G401 (cell line): ENCODE measurements around the gene TMIGD1. TPM values are rescaled to one million over a fixed set of nuclear protein-coding genes. Genes with fewer than 3 reads are reported as not detected.
A peak's percentile ranks its signal among the peaks of the same experiment; 100 is the strongest.

ENCODE experiments used
- DNase-seq: peaks from one replicate; pipeline ENCODE4 v3.0.0-alpha.2; 2015; ENCODE audit warnings: low spot score
- in situ Hi-C: cut with HindIII; loops from 2 replicates; pipeline ENCODE4 v1.10.0; 2016; ENCODE audit warnings: low sequenced_read_pairs, mixed read lengths
- total RNA-seq: library from RNA; depleted of rRNA; stranded (reverse); fragments of >200 nt; shearing (Covaris generic); gene quantifications from 2 replicates; pipeline ENCODE4 v1.2.3, GENCODE V29; 2014

Gene TMIGD1
- total RNA-seq, 1 experiment from 2014 or later: not detected

DNA sequence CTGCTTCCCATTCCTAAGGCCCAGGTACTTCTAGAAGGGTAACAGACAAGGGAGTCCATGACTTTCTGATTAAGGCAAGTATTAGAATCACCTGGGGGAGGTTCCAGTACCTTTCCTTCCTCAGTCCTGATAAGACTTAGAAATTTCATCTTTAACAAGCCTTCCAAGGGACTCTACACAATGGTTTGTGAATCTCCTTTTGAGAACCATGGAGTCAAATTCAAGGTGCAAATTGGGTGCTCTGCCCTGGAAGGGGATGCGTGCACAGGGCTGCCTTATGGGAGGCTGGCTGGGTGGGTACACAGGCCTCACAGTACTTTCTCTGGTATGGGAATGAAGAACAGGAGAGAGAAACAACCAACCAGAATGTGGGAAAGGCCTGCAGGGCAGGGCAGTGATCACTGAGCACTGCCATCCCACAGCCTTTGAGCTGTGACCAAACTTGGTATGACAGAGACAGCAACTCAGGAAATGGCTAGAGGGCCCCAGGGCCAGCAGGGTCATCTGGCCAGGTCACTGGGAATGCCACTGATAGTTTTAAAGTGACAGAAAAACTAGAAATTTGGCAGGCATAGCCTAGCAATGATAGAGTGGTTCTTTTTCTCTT lies 3.6 kb upstream of the TMIGD1 start:
- no peak for DNase-seq
- in situ Hi-C loops: no loop called here

DNA sequence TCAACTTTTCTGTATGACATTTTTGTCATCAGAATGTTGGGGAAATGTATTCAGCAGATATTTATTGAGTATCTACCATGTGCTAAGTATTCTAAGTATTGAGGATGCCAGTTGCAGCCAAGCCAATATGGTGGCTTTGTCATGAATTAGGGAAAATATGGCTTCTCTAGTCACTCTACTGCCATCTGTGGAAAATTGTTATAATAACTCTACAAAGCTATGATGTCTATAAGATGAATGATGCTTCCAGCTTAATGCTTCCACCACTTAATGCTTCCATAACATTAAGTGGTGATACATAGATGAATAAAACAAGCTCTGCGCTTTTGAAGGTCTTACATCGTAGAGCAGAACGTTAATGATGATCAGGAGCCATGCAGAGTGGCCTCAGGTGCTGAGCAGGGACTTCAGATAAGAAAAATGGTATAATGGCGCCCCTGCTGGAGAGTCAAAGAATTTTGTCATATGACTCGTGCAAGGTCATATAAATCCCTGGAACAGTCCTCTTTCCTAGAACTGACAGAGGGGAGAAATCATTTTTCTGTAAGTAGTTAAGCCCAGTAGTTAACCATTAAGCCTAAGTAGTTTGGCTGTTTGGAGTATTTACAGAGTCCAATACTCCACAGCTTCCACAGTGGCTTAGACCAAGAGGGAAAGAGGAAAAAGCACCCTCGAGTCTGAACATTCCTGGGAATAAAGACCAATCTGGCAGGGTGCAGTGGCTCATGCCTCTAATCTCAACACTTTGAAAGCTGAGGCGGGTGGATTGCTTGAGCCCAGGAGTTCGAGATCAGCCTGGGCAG lies 2.7 kb upstream of the TMIGD1 start:
- in situ Hi-C loops: no loop called here
- peak; percentile 17 for DNase-seq

DNA sequence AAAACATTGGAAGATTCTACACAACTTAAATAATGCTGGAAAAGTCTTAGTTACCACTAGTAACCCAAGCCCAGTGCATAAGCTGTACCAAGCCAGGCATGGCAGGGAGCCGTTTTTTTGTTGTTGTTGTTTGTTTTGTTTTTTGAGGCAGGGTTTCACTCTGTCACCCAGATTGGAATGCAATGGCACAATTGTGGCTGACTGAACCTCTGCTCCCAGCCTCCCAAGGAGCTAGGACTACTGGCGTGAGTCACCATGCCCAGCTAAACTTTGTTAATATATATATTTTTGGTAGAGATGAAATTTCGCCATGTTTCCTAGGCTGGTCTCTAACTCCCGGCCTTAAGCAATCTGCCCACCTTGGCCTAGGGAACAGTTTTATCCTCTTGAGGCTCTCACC lies 564 bp upstream of the TMIGD1 start:
- no peak for DNase-seq
- in situ Hi-C loops: no loop called here

DNA sequence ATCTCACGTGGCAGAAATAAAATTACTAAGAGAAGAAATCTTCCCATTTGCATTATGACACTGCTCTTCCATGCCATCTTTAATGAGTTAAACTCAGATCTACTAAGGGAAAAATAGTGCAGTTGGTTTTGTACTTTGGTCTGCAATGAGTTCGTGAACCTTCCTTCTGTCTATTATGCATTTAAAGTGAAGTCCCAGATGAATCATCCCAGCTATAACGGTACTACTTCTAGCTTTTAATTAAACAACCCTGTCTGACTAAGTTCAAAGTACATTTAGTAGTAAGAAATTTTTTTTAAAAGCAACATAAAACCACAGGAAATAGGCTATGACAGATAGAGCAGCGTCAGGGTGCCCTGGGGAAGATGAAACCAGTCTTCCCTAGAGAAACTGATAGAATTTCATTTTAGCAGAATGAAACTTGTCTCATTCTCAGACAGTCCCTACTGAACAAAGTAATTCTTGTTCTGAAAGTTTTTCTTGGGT lies 1.8 kb downstream of the TMIGD1 start:
- in situ Hi-C loops: no loop called here
- DNase-seq: no peak

DNA sequence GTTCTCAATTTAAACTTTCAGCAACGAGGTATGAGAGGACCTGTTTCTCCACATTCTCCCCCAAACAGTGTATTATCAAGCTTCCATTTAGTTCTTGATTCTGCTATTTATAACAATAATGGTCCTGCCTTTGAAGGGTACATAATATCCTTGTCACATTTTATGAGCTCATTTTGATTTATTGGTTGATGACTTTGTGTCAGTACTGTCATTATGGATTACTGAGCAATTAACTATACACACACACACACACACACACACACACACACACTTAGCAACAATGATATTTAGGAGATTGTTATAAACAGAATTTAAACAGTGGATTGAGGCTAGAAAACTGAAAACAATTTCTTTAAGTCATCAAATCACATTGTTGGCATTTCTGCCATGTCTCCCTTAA lies 7.0 kb downstream of the TMIGD1 start:
- in situ Hi-C loops: no loop called here
- DNase-seq: no peak

DNA sequence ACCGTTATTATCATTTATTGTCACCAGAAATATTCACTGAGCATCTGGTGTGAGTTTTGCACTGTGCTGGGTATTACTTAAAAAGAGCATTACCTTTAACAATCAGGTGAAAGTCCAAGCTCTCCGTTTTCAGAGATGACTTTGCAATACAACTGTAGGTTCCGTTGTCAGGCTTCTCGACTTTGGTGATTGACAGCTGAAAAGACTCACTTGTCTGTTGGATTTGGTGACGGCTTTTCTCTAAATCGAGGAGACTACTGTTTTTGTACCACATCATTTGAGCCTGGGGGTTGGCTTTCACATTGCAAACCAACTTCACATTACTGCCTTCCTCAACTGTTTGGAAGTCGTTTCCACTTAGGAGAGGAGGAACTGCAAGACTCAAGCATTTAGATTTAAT lies 9.1 kb downstream of the TMIGD1 start:
- DNase-seq: no peak
- in situ Hi-C loops: no loop called here

DNA sequence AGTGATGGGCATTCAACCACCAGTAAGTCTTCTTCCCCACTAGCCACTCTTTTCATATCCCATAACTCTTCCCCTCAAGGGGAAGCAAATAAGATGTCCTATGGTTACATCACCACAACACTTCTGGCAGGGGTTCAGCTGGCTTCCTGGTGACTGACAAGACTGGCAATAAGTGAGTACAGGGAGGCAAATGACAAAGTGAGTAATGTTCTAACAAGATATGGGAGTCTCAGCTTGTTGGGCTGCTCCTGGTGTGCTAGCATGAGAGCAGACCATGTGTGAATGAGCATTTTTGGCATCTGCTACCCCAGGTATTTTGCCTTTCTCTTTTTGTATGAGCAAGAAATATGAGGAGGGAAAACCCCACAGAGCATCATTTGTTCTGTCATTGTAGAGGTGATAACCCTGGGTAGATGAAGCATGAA lies 9.9 kb downstream of the TMIGD1 start:
- in situ Hi-C loops: no loop called here
- DNase-seq: no peak

DNA sequence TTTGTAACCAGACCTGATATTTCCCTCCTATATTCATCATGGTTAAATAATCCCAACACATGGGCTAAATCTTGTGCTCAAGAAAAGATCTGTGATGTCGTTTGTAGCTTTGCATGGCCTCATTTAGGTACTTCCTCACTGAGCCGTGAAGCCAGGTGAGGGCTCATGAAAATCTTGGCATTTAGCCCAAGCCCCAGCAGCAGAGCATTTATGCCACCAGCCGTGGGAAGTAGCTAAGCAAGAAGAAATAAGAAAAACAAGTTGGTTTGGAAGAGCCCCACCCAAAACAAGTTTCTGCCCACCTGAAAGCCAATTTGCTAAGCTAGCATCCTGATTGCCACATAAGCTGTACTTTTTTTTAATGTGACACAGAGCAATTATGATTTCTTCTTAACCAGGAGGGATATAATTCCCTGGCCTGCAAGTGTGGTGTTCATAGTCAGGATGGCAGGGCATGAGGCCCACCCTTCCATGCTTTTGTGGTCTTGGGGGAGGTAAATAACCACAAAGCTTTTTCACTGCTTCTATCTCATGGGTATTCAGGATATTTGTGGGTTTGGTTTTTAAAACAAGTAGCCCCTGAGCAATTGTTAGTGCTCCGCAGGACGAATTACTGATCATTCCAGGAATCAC lies 10.5 kb downstream of the TMIGD1 start:
- in situ Hi-C loops: no loop called here
- no peak for DNase-seq

DNA sequence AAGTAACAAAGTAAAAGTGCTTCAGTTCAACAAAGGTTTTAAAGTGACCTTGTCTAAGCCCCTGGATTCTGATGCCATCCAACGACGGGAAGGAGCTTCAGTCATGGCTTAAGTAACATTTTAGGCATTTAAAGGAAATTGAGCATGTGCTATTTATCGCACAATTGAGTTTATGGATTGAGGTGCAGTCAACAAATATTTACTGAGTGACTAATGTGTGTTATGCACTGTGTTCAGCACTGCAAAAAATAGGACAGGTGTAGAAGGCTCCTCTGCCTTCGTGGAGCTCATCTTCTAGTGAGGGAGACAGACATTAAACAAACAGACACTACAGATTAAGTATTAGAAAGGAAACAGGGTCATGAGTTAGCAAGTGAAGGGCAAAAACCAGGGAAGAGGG lies 12.5 kb downstream of the TMIGD1 start:
- in situ Hi-C loops: no loop called here
- no peak for DNase-seq

DNA sequence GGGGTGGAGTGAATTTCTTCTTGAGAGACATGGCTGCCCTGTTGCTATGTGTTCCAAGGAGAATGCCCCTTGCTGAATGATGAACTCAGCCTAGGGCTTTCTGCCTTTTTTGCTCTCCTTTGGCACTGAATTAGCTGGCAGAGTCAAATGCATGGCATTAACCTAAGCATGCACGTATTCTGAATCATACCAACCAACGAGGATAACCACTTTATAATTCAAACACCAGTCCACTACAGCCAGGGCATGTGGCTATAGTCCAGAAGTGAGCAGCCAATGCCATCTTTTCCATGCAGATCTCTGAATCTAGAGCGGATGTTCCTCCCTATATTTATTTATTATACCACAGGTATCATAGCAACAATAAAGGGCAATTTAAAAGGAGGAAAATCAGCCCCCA lies 15.7 kb downstream of the TMIGD1 start:
- DNase-seq: no peak
- in situ Hi-C loops: no loop called here

DNA sequence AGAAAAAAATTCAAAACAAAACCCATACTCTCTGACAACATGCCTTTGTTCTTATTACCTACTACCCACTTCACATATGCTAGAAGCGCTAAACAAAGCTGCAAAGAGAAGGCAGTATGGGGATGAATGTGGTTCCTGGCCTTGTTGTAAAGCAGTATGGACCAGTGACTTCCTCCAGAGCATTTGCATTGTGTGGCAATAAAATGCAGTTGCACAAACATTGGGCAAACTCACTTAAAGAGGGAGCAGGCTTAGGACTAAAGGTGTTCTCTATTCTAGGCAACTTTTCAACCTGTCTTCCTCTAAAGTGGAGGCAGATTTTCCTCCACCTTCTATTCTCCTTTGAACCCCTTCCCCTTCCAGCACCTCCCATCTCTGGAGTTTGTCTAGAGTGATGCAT lies 17.1 kb downstream of the TMIGD1 start:
- in situ Hi-C loops: no loop called here
- DNase-seq: no peak

DNA sequence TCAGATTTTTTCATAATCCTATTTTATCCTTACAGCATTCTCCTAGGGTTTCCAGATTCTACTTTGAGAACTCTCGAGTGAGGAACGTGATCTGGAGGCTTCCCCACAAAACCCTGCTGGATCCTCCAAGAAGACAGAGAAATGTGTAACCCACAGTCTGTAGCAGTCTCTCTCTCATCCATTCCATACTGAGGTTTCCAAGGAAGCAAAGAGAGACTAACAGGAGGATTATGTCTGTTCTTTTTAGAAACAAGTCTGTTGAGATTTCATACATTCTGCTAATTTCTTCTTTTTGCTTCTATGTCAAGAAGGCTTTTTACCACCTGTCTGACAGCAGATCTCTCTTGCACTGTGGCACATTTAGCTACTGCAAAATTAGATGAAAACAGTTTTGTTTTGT lies 18.8 kb downstream of the TMIGD1 start:
- in situ Hi-C loops: no loop called here
- DNase-seq: no peak

DNA sequence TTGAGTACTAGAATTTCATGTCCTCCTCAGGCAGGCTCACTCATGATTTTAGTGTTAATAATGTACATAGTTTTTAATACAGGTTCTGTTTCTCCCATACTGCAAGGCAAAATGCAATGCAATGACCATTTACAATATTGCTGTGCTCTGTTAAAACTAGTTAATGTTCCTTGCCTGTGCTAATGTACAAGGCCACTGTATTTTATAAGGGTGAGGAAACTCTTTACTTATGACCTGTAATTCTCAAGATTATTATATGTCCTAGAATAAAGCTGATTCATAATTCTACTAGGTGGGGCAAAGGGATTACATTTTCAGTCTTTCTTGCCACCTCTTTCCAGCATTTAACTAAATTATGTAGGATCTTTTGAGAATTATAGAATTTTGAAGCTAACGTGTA lies 19.4 kb downstream of the TMIGD1 start:
- in situ Hi-C loops: no loop called here
- no peak for DNase-seq

DNA sequence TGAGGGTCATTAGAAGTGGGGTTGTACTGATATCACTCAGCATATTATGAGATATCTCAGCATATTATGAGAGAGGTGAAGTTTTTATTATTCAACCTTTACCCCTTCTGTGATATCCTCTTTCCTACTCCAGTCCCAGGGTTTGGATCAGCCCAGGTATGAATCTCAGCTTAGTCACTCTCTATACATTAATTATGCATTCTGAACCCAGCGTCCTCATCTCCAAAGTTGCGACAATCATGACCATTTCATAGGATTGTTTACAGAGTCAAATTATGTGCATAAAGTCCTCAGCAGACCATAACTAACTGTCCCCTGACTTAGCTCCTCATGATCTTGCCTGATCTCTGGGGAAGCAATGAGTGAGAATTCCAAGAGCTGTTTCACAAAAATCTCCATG lies 21.6 kb downstream of the TMIGD1 start:
- in situ Hi-C loops: no loop called here
- DNase-seq: no peak

DNA sequence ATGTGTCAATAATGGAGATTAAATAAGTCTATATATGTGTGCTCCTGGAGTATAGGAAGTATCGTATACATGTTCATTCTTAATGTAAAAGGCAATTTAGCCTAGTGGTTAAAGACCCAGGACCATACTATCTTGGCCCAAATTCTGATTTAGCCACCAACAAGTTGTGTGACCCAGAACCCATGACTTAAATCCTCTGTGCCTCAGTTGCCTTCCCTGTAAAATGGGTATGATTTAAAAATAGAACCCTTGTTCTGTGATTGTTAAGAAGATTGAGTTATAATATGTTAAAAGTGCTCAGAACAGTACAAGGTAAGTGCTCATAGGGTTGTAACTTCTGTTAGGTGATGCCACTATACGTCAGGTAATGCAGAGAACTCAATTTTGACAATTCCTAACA lies 23.3 kb downstream of the TMIGD1 start:
- in situ Hi-C loops: no loop called here
- no peak for DNase-seq

DNA sequence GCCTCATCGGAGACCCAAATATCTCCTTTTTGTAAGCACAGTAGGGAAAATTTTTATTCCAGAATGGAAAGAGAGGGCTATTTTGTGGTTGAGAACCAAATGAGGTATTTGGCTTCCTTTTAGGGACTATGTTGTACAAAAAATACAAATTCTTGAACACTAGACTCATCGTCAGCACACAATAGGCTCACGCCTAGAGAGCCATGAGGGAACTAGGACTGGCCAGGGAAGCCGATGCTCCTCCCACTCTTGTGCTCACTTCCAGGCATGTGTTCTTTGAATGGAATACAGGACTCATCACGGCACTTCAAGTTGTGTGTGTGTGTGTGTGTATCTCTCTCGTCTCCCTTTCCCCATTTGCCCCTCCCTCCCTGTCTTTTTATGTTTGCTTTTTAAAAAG lies 24.3 kb downstream of the TMIGD1 start:
- in situ Hi-C loops: no loop called here
- no peak for DNase-seq

DNA sequence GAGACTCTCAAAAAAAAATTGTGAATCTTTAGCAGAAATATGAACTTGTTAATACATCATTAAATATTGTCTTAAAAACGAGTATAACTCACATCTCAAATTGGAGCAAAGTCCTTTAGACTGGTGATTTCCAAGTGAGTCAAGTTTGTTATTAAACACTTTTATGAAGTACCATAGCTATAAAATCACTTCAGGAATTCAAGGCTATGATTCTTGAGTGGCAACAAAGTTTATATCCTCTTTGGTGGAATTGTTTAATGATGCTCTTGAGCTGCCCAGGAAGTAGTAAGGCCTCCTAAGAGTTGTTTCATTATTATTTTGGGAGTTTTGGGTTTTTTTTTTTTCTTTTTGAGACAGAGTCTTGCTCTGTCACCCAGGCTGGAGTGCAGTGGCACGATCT lies 25.5 kb downstream of the TMIGD1 start:
- DNase-seq: no peak
- in situ Hi-C loops: no loop called here

DNA sequence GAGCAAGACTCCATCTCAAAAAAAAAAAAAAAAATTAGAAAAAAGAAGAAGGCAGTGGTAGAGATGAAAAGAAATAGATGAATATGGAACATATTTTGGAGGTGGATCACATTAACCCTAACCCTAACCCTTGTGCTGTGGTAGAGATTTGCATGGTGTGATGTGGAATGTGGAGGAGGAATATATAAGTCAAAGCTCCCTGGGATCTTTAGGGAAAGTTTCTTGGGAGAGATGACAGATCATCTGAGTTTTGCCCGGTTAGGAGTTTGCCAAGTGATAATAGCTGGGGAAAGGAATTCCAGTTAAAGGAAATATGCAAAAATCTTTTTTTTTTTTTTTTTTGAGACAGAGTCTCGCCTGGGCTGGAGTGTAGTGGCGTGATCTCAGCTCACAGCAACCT lies 29.1 kb downstream of the TMIGD1 start:
- no peak for DNase-seq
- in situ Hi-C loops: no loop called here

DNA sequence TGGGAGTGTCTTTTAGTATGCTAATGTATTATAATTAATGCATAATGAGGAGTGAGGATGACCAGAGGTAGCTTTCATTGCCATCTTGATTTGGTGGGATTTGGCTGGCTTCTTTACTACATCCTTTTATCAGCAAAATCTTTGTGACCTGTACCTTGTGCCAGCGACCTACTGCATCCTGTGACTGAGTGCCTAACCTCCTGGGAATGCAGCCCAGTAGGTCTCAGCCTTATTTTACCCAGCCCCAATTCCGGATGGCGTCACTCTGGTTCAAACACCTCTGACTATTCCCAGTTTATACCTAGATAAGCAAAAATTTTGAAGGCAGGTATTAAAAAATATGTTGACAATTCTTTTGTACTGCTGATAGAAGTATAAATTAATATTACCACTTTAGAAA lies 31.6 kb downstream of the TMIGD1 start:
- no peak for DNase-seq
- in situ Hi-C loops: no loop called here

DNA sequence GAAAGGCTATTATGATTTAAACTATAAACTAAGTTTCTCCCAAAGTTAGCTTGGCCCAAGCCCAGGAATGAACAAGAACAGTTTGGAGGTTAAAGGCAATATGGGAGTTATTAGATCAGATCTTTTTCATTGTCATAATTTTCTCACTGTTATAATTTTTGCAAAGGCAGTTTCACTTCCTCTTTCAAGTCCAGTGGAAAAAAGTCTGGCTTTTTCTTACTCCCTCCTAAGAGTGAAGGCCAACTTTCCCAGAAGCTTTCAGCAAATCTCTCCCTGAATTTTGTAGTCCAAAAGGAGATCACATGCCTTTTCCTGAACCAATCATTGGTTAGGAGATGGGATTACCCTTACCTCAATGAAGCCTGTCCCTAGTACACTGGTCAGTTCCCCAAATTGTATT lies 33.0 kb downstream of the TMIGD1 start:
- in situ Hi-C loops: no loop called here
- DNase-seq: no peak

DNA sequence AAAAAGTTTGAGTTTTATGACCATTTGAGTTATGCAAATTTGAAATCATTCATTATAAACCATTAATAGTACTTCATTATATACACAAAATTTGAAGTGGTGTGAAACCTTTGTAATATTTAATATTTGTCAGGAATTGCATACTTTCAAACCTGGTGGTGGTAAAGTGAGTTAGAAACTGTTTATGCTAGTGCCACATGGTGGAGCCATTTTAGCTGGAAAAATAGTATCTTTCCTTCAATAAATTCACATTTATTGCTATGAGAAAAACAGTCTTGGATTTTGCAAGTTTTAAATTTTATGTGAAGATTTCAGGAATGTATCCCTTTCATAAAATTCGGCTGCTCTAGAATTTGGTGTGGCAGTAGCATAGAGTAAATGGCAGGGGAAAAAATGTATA lies 34.9 kb downstream of the TMIGD1 start:
- no peak for DNase-seq
- in situ Hi-C loops: no loop called here
